Upper lobe of left lung (tissue), 6 donors: ENCODE results near the gene PGP. TPM values are rescaled to one million over a fixed set of nuclear protein-coding genes. Genes with fewer than 3 reads are reported as not detected.

Source experiments
- ATAC-seq, 2 donors: fragments of 200-7000 bp; cut with Tn5 transposase; one replicate each; pipeline ENCODE4 v1.9.1; 2022; ENCODE audit warnings: mild to moderate bottlenecking in 2 of 2, moderate library complexity in 2 of 2; ENCODE audit not compliant: low FRiP score in 2 of 2
- DNase-seq, 2 donors: peaks; one replicate each; pipeline ENCODE4 v3.0.0-alpha.2; 2019 to 2020
- H3K27ac ChIP-seq, 4 donors: fragments of 200-600 bp; sonication (generic); one replicate each; pipeline ENCODE4 v1.5.1; 2016 to 2019
- H3K27me3 ChIP-seq, 4 donors: fragments of 200-600 bp; sonication (generic); one replicate each; pipeline ENCODE4 v1.5.1; 2017 to 2019
- H3K36me3 ChIP-seq, 4 donors: fragments of 200-600 bp; sonication (generic); one replicate each; pipeline ENCODE4 v1.5.1; 2016 to 2019
- H3K4me1 ChIP-seq, 4 donors: fragments of 200-600 bp; sonication (generic); one replicate each; pipeline ENCODE4 v1.5.1; 2018 to 2019
- H3K4me3 ChIP-seq, 4 donors: fragments of 200-600 bp; sonication (generic); one replicate each; pipeline ENCODE4 v1.5.1; 2017 to 2019; ENCODE audit warnings: mild to moderate bottlenecking in 2 of 4, moderate library complexity in 1 of 4
- H3K9me3 ChIP-seq, 4 donors: fragments of 200-600 bp; sonication (generic); one replicate each; pipeline ENCODE4 v1.5.1; 2018 to 2019
- CTCF ChIP-seq, 6 experiments: fragments of 450-650 bp in 4 of 6; fragments of 200-600 bp in 2 of 6; sonication (generic) in 2 of 6; IDR thresholded peaks; one replicate each; pipeline ENCODE4 v1.5.1; 2016 to 2019; ENCODE audit warnings: antibody characterized with exemption in 6 of 6
- EP300 ChIP-seq, 4 donors: sonication (generic); formaldehyde crosslinking; IDR thresholded peaks; one replicate each; pipeline ENCODE4 v1.5.1; 2017; ENCODE audit warnings: antibody characterized with exemption in 4 of 4, control low read depth in 2 of 4
- POLR2A ChIP-seq, 4 donors: fragments of 450-650 bp; IDR thresholded peaks; one replicate each; pipeline ENCODE4 v1.5.1; 2016 to 2017; ENCODE audit warnings: antibody characterized with exemption in 4 of 4, mild to moderate bottlenecking in 2 of 4
- POLR2AphosphoS5 ChIP-seq, 2 donors: sonication (generic); formaldehyde crosslinking; IDR thresholded peaks; one replicate each; pipeline ENCODE4 v1.5.1; 2017; ENCODE audit warnings: antibody characterized with exemption in 2 of 2
- WGBS, 2 donors: methylation state at CpG; one replicate each; pipeline ENCODE4 v1.1.5; 2017 to 2018; 5-methylcytosine and 5-hydroxymethylcytosine counted together
- total RNA-seq, 6 donors: library from RNA; depleted of rRNA in 4 of 6; stranded (reverse); fragments of >200 nt in 4 of 6; gene quantifications; one replicate each; pipeline versions ENCODE4 v1.1.0 to v1.2.1, GENCODE V29; 2016 to 2021
- donor health status: DM: no; HTN: no; CAD: no; lungs with moderate emphysema.
- donor health status: DM: no; HTN: yes; CAD: no; lungs with severe emphysema.

PGP gene
- total RNA-seq, 6 donors from 2014 or later = 18.6 to 32.5 (median 21.7) TPM

GRCh38 chr16:2170080-2170479 lies 44.6 kb downstream of the PGP start:
- 72 to 78% methylated on average over 11 to 18 of the region's 18 CpGs for WGBS, 2 donors
- peak in 1 of 2 donors; percentile 87 for DNase-seq
- no peaks in the 10 kb centered on the region for H3K9me3 ChIP-seq
- H3K27ac ChIP-seq = peak overlapping the region; percentile 82 to 92 (median 84)
- H3K4me1 ChIP-seq = peaks cover 8 to 28% (median 9%) of the 10 kb centered on the region in 4 donors
- peak overlapping the region; percentile 17 to 58 (median 45) for H3K4me3 ChIP-seq
- peaks cover 8 to 82% (median 68%) of the 10 kb centered on the region in 4 donors for H3K36me3 ChIP-seq
- no peaks in the 10 kb centered on the region for H3K27me3 ChIP-seq
- TF ChIP-seq CTCF (IDR thresholded peaks at IDR 0.05) (no peak), POLR2AphosphoS5 (IDR thresholded peaks at IDR 0.05) (peak; percentile 57 to 58), EP300 (IDR thresholded peaks at IDR 0.05) (no peak), POLR2A (IDR thresholded peaks at IDR 0.05) (peak in 2 of 4 donors; percentile 24 to 40)
- peak in 1 of 2 donors; percentile 21 for ATAC-seq

GRCh38 chr16:2167068-2167638 lies 47.5 kb downstream of the PGP start:
- DNase-seq = peak in 1 of 2 donors; percentile 59
- H3K27ac ChIP-seq = no peak overlapping the region

GRCh38 chr16:2166263-2167067 lies 48.2 kb downstream of the PGP start:
- peaks cover 10 to 28% (median 13%) of the 10 kb centered on the region in 4 donors for H3K4me1 ChIP-seq
- H3K9me3 ChIP-seq = no peaks in the 10 kb centered on the region
- ATAC-seq (no peak), DNase-seq (no peak)
- TF ChIP-seq EP300 (IDR thresholded peaks at IDR 0.05) = no peak
- TF ChIP-seq POLR2AphosphoS5 (IDR thresholded peaks at IDR 0.05) = no peak
- TF ChIP-seq POLR2A (IDR thresholded peaks at IDR 0.05) = no peak
- TF ChIP-seq CTCF (IDR thresholded peaks at IDR 0.05) = no peak
- H3K27me3 ChIP-seq = no peaks in the 10 kb centered on the region
- no peak overlapping the region for H3K27ac ChIP-seq
- H3K36me3 ChIP-seq = peaks cover 4 to 52% (median 38%) of the 10 kb centered on the region in 4 donors
- WGBS, 2 donors = 92 to 94% methylated on average over 14 to 17 of the region's 17 CpGs
- no peak overlapping the region for H3K4me3 ChIP-seq

More at GRCh38 chr16:2167068-2167638, 47.5 kb downstream of the PGP start:
- peaks cover 4 to 59% (median 42%) of the 10 kb centered on the region in 4 donors for H3K36me3 ChIP-seq
- H3K9me3 ChIP-seq = no peaks in the 10 kb centered on the region
- WGBS, 2 donors = 94% methylated on average over 3 to 18 of the region's 18 CpGs
- no peak overlapping the region for H3K4me3 ChIP-seq
- no peak for TF ChIP-seq POLR2AphosphoS5 (IDR thresholded peaks at IDR 0.05)
- TF ChIP-seq CTCF (IDR thresholded peaks at IDR 0.05) = no peak
- no peak for TF ChIP-seq POLR2A (IDR thresholded peaks at IDR 0.05)
- no peak for TF ChIP-seq EP300 (IDR thresholded peaks at IDR 0.05)
- H3K27me3 ChIP-seq = no peaks in the 10 kb centered on the region
- peaks cover 8 to 31% (median 9%) of the 10 kb centered on the region in 4 donors for H3K4me1 ChIP-seq
- ATAC-seq = no peak

- Histone ChIP-seq H3K9me3 (no peaks in the 10 kb centered on the region), H3K36me3 (peaks cover 4 to 52% (median 36%) of the 10 kb centered on the region in 4 donors), H3K4me1 (peaks cover 13 to 30% (median 16%) of the 10 kb centered on the region in 4 donors), H3K4me3 (no peak overlapping the region), H3K27me3 (no peaks in the 10 kb centered on the region), H3K27ac (no peak overlapping the region)
- WGBS, 2 donors = 96% methylated on average over 7 to 11 of the region's 12 CpGs
- DNase-seq = peak in 1 of 2 donors; percentile 55
- no peak for ATAC-seq
- TF ChIP-seq POLR2AphosphoS5 (IDR thresholded peaks at IDR 0.05) (no peak), EP300 (IDR thresholded peaks at IDR 0.05) (no peak), CTCF (IDR thresholded peaks at IDR 0.05) (no peak), POLR2A (IDR thresholded peaks at IDR 0.05) (no peak)
Observed at GRCh38 chr16:2165861-2166260, 48.8 kb downstream of the PGP start.
